Stimulated activated CD8-positive, alpha-beta memory T cell treated with anti-CD3 and anti-CD28 coated beads, Interleukin-7, amount 100 ng/mL, for 48 hours (primary cell): ENCODE data around the gene PPP2R5E.

Experiments used
- DNase-seq, 2 donors: peaks; one replicate each; pipeline ENCODE4 v3.0.0-alpha.2; 2020; ENCODE audit warnings: low read depth in 1 of 2; ENCODE audit errors: extremely low read depth in 1 of 2

PPP2R5E gene

GRCh38 chr14:63435838-63436237 lies 107.3 kb downstream of the PPP2R5E start:
- no peak for DNase-seq

GRCh38 chr14:63435204-63435603 lies 108.0 kb downstream of the PPP2R5E start:
- no peak for DNase-seq

GRCh38 chr14:63432888-63433552 lies 110.2 kb downstream of the PPP2R5E start:
- DNase-seq = no peak

GRCh38 chr14:63432228-63432627 lies 110.9 kb downstream of the PPP2R5E start:
- no peak for DNase-seq

GRCh38 chr14:63431466-63431865 lies 111.7 kb downstream of the PPP2R5E start:
- DNase-seq = no peak

- no peak for DNase-seq
These were observed 114.7 kb downstream of the PPP2R5E start for GRCh38 chr14:63428486-63428885.

GRCh38 chr14:63426838-63427352 lies 116.3 kb downstream of the PPP2R5E start:
- DNase-seq = no peak

GRCh38 chr14:63423889-63424288 lies 119.3 kb downstream of the PPP2R5E start:
- no peak for DNase-seq

- no peak for DNase-seq
These were observed 119.8 kb downstream of the PPP2R5E start for GRCh38 chr14:63423381-63423780.

GRCh38 chr14:63421919-63422318 lies 121.3 kb downstream of the PPP2R5E start:
- no peak for DNase-seq

- DNase-seq = no peak
These were observed 122.0 kb downstream of the PPP2R5E start for GRCh38 chr14:63421226-63421625.

- DNase-seq = no peak
These were observed 125.2 kb downstream of the PPP2R5E start for GRCh38 chr14:63418020-63418419.

- no peak for DNase-seq
These were observed 130.2 kb downstream of the PPP2R5E start for GRCh38 chr14:63413009-63413408.

- DNase-seq = no peak
These were observed 136.8 kb downstream of the PPP2R5E start for GRCh38 chr14:63406333-63406732.

GRCh38 chr14:63405715-63406114 lies 137.5 kb downstream of the PPP2R5E start:
- DNase-seq = no peak

GRCh38 chr14:63404906-63405305 lies 138.3 kb downstream of the PPP2R5E start:
- DNase-seq = no peak

- DNase-seq = no peak
These were observed 141.5 kb downstream of the PPP2R5E start for GRCh38 chr14:63401646-63402045.

GRCh38 chr14:63398952-63399351 lies 144.2 kb downstream of the PPP2R5E start:
- DNase-seq = no peak

- no peak for DNase-seq
These were observed 148.3 kb downstream of the PPP2R5E start for GRCh38 chr14:63394841-63395240.

- DNase-seq = no peak
These were observed 148.7 kb downstream of the PPP2R5E start for GRCh38 chr14:63394432-63394831.

GRCh38 chr14:63393012-63393411 lies 150.2 kb downstream of the PPP2R5E start:
- no peak for DNase-seq

- DNase-seq = no peak
These were observed 150.9 kb downstream of the PPP2R5E start for GRCh38 chr14:63392236-63392635.
